Smooth muscle cell of the umbilical artery (primary cell): ENCODE results near the gene GTF3C2. TPM values are rescaled to one million over a fixed set of nuclear protein-coding genes. Genes with fewer than 3 reads are reported as not detected.

ENCODE experiments used
- total RNA-seq: library from RNA; depleted of rRNA; stranded (reverse); fragments of >200 nt; gene quantifications from 2 replicates; pipeline ENCODE4 v1.2.3, GENCODE V29; 2014

GTF3C2 gene
- 28.8 and 35.8 TPM in 2 replicates for total RNA-seq

GRCh38 chr2:27356382-27357181 is at the start of gene GTF3C2:
Gene GTF3C2 (minus strand): TSS chr2:27356764. CDS start chr2:27343554, 13,210 bp downstream.

DNA sequence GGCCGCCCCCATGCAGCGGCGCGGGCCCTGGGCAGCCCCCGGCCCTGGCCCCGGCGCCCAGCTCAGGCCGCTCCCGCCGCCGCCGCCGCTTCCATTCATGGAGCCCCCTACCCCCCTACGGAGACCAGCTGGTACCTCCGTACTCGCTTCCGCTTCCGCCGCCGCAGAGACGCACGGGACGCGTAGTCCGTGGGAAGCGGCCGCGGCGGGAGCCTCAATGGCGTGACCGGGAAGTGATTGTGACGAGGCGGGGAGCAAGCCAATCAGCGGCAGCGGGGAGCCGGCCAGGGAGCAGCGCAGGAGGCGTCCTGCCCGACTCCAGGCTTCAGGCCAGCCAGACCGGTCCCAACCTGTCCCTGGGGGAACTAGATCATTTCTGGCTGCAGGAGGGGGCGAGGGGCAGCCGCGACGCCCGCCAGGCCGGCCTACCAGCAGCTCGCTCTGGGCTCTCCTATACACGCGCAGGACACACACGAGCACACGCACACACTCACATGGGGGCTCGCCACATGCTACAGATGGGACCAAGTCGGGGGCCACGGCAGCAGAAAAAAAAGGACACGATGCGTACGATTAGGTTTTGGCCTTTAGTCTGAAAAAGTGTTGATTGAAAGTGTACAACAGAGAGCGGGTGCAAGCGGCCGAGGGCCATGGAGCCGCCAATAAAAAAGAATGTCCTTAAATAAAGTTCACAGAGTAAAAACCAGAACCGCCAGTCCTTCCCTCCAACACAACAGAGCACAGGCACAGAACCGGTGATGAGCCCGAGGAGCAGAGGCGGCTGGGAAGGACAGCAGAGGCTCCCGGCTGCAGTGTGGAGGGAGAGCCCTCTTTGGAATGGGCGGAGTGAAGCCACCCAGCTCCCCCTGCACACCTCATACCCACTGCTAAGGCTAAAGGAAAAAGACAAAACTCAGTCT is 24.3 kb upstream of the GTF3C2 start, which contains the start of gene ZNF513:
Gene ZNF513, minus strand, starts transcription at position 109 of the 920 bp plus-strand sequence. CDS start 208 bp downstream, outside the sequence.

DNA sequence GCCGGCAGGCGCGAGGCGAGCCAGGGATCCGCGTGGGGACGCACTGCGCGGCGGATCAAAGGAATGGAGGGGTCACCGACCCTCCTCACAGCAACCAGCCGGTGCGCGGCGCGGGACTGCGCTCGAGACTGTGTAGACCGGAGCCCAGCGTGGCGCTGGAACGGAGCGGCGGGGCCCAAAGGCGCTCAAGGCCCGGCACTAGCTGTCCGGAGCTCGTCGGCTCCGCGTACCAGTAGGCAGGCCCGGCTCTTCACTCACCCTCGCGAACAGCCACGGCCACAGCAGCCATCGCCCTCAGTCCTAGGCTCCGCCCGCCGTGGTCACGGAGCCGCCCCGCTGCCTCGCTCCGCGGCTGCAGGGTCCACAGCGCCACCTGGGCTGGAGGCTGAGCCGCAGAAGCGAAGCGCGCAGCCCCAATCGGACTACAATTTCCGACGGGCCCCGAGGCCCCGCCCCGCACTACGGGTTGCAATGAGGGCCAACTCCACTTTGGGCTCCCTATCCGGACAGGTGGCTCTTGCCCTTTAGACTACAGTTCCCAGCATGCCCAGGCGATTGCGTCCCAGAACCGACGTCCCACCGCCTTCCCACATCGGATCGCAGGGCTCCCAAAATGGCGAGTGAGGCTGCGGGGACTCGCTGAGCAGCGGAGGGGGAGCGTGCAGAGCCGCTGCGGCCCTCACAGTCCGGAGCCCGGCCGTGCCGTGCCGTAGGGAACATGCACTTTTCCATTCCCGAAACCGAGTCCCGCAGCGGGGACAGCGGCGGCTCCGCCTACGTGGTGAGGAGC is 13.7 kb upstream of the GTF3C2 start, which contains the start of the genes EIF2B4 and SNX17:
Gene EIF2B4, minus strand, starts transcription at position 313 of the 790 bp plus-strand sequence. Its CDS starts 24 bp downstream, at position 289.
Gene SNX17, plus strand, starts transcription at position 591 of the 790 bp plus-strand sequence. Its CDS starts 128 bp downstream, at position 719.

GRCh38 chr2:27322766-27323595 is 33.6 kb downstream of the GTF3C2 start, which contains the start of gene MPV17:
Gene MPV17 (minus strand): TSS chr2:27323097. CDS start chr2:27322517, 580 bp downstream.

DNA sequence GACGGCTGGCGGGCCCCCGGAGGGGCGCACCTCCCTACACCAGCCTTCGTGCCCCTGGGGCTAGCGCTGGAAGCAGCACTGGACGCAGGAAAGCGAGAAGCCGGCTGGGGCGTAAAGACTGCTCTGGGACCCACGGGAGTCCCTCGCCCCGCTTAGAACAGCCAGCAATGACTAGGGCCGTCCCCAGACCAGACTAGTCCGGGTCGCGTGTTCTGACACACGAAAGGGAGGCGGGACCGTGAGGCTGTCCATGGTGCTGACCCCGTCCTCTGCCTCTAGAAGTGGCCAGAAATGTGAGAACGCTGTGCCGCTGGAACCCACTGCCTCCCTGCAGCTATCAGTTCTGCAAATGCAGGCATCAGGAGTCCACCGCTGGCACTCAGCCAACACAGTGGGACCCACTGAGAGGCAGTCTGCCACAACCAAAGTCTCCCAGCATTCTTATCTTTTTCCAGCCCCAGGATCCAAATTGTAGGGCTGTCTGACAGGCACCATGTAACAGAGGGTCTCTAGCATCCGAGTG is 48.1 kb downstream of the GTF3C2 start, which contains the start of gene UCN:
Gene UCN, minus strand, starts transcription at position 87 of the 523 bp plus-strand sequence. CDS start 550 bp downstream, outside the sequence.

DNA sequence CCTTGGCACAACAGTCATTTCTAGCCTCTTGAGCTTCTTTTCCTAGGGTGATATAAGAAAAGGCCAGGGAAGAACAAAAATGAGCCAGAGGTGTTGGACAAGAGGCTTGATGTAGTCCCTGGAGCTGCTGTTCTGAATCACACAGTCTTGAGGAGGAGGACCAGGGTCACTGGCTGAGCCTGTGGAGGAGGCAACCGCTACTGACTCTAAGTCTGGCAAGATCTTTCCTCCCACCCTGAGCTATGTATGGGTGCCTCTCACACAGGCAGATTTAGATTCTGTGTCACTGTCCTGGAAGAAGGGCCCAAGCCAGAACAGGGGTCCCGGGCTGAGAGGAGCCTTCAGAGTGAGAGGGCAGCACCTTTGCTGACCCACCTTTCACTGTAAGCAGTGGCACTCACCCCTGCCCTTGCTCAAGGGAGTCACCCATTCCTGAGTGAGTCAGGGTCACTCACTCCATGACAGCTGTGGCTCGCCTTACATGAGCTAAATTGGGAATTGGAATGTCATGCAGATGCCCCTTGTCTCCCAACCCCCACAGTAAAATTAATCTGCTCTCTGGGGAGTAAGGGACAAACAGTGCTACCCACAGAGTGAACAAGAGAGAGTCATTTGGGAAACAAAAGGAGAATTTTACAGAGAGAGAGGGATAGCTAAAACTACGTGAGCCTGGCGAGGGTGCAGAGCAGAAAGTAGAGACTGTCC is 74.6 kb downstream of the GTF3C2 start, which contains the start of gene TRIM54:
Gene TRIM54, plus strand, starts transcription at position 575 of the 705 bp plus-strand sequence. CDS start 303 bp downstream, outside the sequence.

Other genes starting within 250 kb of the GTF3C2 start
- 10.4 and 13.2 TPM in 2 replicates for gene CGREF1, start 237.6 kb downstream of the GTF3C2 start, total RNA-seq
- gene ABHD1, start 232.9 kb downstream of the GTF3C2 start, total RNA-seq: not detected in 2 replicates
- 41.3 and 46.9 TPM in 2 replicates for gene PREB, start 222.1 kb downstream of the GTF3C2 start, total RNA-seq
- not detected in 2 replicates for gene PRR30, start 217.4 kb downstream of the GTF3C2 start, total RNA-seq
- gene TCF23, start 207.8 kb downstream of the GTF3C2 start, total RNA-seq: not detected in 2 replicates
- 128 and 271 TPM in 2 replicates for gene ATRAID, start 144.7 kb downstream of the GTF3C2 start, total RNA-seq
- gene SLC5A6, start 144.5 kb downstream of the GTF3C2 start, total RNA-seq: 20.8 and 37.6 TPM in 2 replicates
- gene CAD, start 139.4 kb downstream of the GTF3C2 start, total RNA-seq: 32.1 and 72.8 TPM in 2 replicates
- 0.09 TPM in 1 of 2 replicates, not detected in the other for gene SLC30A3, start 93.7 kb downstream of the GTF3C2 start, total RNA-seq
- gene DNAJC5G, start 81.3 kb downstream of the GTF3C2 start, total RNA-seq: not detected in 2 replicates
- gene TRIM54, start 74.3 kb downstream of the GTF3C2 start, total RNA-seq: not detected in 2 replicates
- gene UCN, start 48.3 kb downstream of the GTF3C2 start, total RNA-seq: 0.30 and 0.42 TPM in 2 replicates
- gene MPV17, start 33.7 kb downstream of the GTF3C2 start, total RNA-seq: 73.6 and 107 TPM in 2 replicates
- gene EIF2B4, start 13.6 kb upstream of the GTF3C2 start, total RNA-seq: 17.8 and 23.0 TPM in 2 replicates
- 113 and 139 TPM in 2 replicates for gene SNX17, start 13.9 kb upstream of the GTF3C2 start, total RNA-seq
- 9.8 and 11.6 TPM in 2 replicates for gene ZNF513, start 24.0 kb upstream of the GTF3C2 start, total RNA-seq
- 56.4 and 77.7 TPM in 2 replicates for gene PPM1G, start 52.8 kb upstream of the GTF3C2 start, total RNA-seq
- 104 and 112 TPM in 2 replicates for gene NRBP1, start 71.9 kb upstream of the GTF3C2 start, total RNA-seq
- gene KRTCAP3, start 85.6 kb upstream of the GTF3C2 start, total RNA-seq: not detected in 2 replicates
- gene IFT172, start 133.0 kb upstream of the GTF3C2 start, total RNA-seq: 35.2 and 43.1 TPM in 2 replicates
- 10.7 and 17.3 TPM in 2 replicates for gene FNDC4, start 138.4 kb upstream of the GTF3C2 start, total RNA-seq
- 0.51 and 0.89 TPM in 2 replicates for gene GCKR, start 140.1 kb upstream of the GTF3C2 start, total RNA-seq
- gene ZNF512, start 226.3 kb upstream of the GTF3C2 start, total RNA-seq: 19.3 and 38.0 TPM in 2 replicates